ENCODE data around the gene TCF3.

- TF ChIP-seq CTCF (conservative IDR thresholded peaks at IDR 0.05; ENCODE audit: low read length) (no peak), EZH2phosphoT487 (IDR thresholded peaks at IDR 0.05; ENCODE audit: borderline replicate concordance) (no peak)
Observed at GRCh38 chr19:1566392-1567115, 85.9 kb downstream of the TCF3 start.
